Activated B cell treated with CpG ODN at 0.5 μM for 24 hours (primary cell): ENCODE data around the gene ARF6. TPM values are rescaled to one million over a fixed set of nuclear protein-coding genes. Genes with fewer than 3 reads are reported as not detected.

Experiments used
- ATAC-seq: fragments of 200-7000 bp; cut with Tn5 transposase; one replicate; pipeline ENCODE4 v1.10.0; 2021; ENCODE audit warnings: low read depth, mild to moderate bottlenecking, moderate library complexity
- CTCF ChIA-PET: fragments of 350-600 bp; sonication (Branson Sonifier 250); formaldehyde crosslinking; loops from one replicate; lab custom pipeline; 2021; ENCODE audit warnings: antibody characterized with exemption; lab: Charles Lee
- POLR2A ChIA-PET: fragments of 350-600 bp; sonication (Branson Sonifier 250); formaldehyde crosslinking; loops from one replicate; lab custom pipeline; 2021; ENCODE audit warnings: antibody characterized with exemption; lab: Charles Lee
- DNase-seq: peaks from one replicate; pipeline ENCODE4 v3.0.0; 2022
- H3K27ac Mint-ChIP-seq: one replicate; pipeline ENCODE4 v1.8.0; 2020; ENCODE audit warnings: mixed read lengths
- H3K27me3 Mint-ChIP-seq: one replicate; pipeline ENCODE4 v1.8.0; 2021; ENCODE audit warnings: mixed read lengths
- H3K36me3 Mint-ChIP-seq: one replicate; pipeline ENCODE4 v1.8.0; 2021; ENCODE audit warnings: low read depth, mixed read lengths
- H3K4me1 Mint-ChIP-seq: one replicate; pipeline ENCODE4 v1.8.0; 2021; ENCODE audit warnings: mixed read lengths
- H3K4me3 Mint-ChIP-seq: one replicate; pipeline ENCODE4 v1.8.0; 2020; ENCODE audit warnings: mild to moderate bottlenecking, mixed read lengths
- H3K9me3 Mint-ChIP-seq: one replicate; pipeline ENCODE4 v1.8.0; 2020; ENCODE audit warnings: mixed read lengths
- intact Hi-C: fragments of 100-400 bp; cut with micrococcal nuclease; formaldehyde crosslinking; loops from one replicate; pipeline ENCODE4 v1.15.1; 2024
- total RNA-seq: library from RNA; stranded (reverse); gene quantifications from 2 replicates; pipeline ENCODE4 v1.2.3, GENCODE V29; 2022
- TF ChIP-seq, protein P1 (sequence below): fragments of 200-600 bp; IDR thresholded peaks from one replicate; pipeline ENCODE4 v1.8.0; 2022; ENCODE audit warnings: antibody characterized with exemption, mild to moderate bottlenecking

ARF6 gene
- total RNA-seq, 1 donor from 2014 or later, result 136 TPM

DNA sequence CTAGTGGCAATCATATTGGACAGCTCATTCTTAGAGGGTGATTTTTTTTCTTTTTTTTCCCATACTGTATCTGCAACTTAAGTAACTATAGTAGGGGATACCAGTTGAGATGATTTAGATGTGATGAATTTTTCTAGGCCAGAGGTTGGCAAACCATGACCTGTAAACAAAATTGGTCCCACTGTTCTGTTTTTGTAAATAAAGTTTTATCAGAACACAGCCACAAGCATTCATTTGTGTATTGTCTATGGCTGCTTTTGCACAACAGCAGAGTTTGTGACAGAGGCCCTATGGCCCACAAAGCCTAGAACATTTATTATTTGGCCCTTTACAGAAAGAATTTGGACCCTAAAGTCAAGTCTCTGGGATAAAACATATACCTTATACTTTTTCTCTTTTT is 11.4 kb downstream of the ARF6 start:
- TF ChIP-seq, protein P1, sequence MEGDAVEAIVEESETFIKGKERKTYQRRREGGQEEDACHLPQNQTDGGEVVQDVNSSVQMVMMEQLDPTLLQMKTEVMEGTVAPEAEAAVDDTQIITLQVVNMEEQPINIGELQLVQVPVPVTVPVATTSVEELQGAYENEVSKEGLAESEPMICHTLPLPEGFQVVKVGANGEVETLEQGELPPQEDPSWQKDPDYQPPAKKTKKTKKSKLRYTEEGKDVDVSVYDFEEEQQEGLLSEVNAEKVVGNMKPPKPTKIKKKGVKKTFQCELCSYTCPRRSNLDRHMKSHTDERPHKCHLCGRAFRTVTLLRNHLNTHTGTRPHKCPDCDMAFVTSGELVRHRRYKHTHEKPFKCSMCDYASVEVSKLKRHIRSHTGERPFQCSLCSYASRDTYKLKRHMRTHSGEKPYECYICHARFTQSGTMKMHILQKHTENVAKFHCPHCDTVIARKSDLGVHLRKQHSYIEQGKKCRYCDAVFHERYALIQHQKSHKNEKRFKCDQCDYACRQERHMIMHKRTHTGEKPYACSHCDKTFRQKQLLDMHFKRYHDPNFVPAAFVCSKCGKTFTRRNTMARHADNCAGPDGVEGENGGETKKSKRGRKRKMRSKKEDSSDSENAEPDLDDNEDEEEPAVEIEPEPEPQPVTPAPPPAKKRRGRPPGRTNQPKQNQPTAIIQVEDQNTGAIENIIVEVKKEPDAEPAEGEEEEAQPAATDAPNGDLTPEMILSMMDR, result no peak
- DNase-seq, result no peak
- intact Hi-C loops, result no loop called here
- Mint-ChIP-seq H3K4me1 (peaks cover 46% of the 10 kb centered on the region), H3K4me3 (no peak overlapping the region), H3K27me3 (no peaks in the 10 kb centered on the region), H3K27ac (no peak overlapping the region), H3K9me3 (no peaks in the 10 kb centered on the region), H3K36me3 (peaks cover 2% of the 10 kb centered on the region)
- CTCF ChIA-PET, result no interaction called here
- POLR2A ChIA-PET, result interaction anchor here (0.7 to 1.3 kb wide), 3 partner anchors 8 to 194 kb away, joined by 3 to 5 read pairs (median 4); no protein-coding TSS in a partner anchor
- no peak for ATAC-seq

DNA sequence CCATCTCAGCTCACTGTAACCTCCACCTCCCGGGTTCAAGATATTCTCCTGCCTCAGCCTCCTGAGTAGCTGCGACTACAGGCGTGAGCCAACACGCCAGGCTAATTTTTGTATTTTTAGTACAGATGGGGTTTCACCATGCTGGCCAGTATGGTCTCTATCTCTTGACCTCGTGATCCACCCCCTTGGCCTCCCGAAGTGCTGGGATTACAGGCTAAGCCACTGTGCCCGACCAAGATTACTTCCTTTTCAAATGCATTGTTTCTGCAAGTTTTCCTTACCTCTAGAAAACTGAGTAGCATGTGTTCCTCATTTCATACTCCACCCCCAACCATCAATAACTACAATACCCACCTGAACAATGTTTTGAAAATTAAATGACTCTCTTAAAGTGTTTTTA is 13.1 kb downstream of the ARF6 start:
- Mint-ChIP-seq H3K4me1 (peaks cover 39% of the 10 kb centered on the region), H3K36me3 (peaks cover 2% of the 10 kb centered on the region), H3K27ac (peak overlapping the region; percentile 36), H3K9me3 (no peaks in the 10 kb centered on the region), H3K27me3 (no peaks in the 10 kb centered on the region), H3K4me3 (peak overlapping the region; percentile 53)
- intact Hi-C loops, result loop anchor here (1.0 kb wide), 1 partner anchor 11 kb away; no protein-coding TSS in a partner anchor
- DNase-seq (no peak), ATAC-seq (no peak)
- ChIA-PET POLR2A (interaction anchor here (0.6 to 2.4 kb wide), 16 partner anchors 10 to 166 kb away, joined by 3 to 13 read pairs (median 4); partner anchors contain the start of gene ARF6), CTCF (interaction anchor here (1.3 kb wide), 1 partner anchor 97 kb away, joined by 4 read pairs; no protein-coding TSS in a partner anchor)
- TF ChIP-seq, protein P1, result no peak

DNA sequence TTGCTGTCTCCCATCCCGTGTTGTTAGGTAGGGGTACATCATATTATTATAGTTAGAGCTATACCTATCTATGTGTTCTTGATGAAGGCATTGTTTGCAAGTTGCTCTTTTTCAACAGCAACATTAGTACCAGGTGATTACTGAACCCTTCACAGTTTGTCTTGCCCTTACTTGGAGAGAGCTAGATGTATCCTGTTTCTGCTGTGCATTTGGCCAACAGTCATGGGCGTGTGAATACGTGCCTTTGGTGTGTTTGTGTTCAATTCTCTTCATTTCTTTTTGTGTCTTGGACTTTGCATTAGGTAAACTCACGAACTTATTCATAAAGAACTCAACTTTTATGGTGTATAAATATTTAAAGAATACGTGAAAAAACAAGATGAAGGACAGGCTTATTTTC is 14.3 kb downstream of the ARF6 start:
- Mint-ChIP-seq H3K27ac (peak overlapping the region; percentile 80), H3K9me3 (no peaks in the 10 kb centered on the region), H3K36me3 (peaks cover 1% of the 10 kb centered on the region), H3K4me1 (peaks cover 38% of the 10 kb centered on the region), H3K4me3 (peak overlapping the region; percentile 58), H3K27me3 (no peaks in the 10 kb centered on the region)
- intact Hi-C loops, result loop anchor here (1.0 kb wide), 1 partner anchor 14 kb away; no protein-coding TSS in a partner anchor
- TF ChIP-seq, protein P1, result no peak
- ChIA-PET CTCF (no interaction called here), POLR2A (interaction anchor here (0.8 to 2.0 kb wide), 13 partner anchors 10 to 155 kb away, joined by 3 to 9 read pairs (median 5); partner anchors contain the start of gene ARF6)
- ATAC-seq, result no peak
- DNase-seq, result no peak

DNA sequence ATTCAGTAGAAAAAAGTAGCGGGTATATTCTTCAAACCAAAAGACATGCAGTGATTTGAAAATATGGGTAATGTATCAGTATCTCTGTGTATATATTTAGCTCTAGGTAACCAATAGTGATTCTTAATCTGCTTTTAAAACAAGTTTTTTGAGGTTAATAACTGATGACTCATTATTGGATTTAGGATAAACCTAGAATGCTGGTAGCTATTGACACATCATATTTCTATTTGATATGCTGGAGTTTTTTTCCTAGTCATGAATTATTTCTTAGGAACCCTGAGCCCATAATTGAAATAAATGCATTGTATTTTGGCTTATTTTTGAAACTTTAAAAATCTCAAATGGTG is 15.5 kb downstream of the ARF6 start:
- ATAC-seq (no peak), DNase-seq (no peak)
- intact Hi-C loops, result no loop called here
- no peaks in the 10 kb centered on the region for H3K36me3 Mint-ChIP-seq
- no peaks in the 10 kb centered on the region for H3K27me3 Mint-ChIP-seq
- no peaks in the 10 kb centered on the region for H3K9me3 Mint-ChIP-seq
- TF ChIP-seq, protein P1, result no peak
- peak overlapping the region; percentile 24 for H3K27ac Mint-ChIP-seq
- ChIA-PET POLR2A (interaction anchor here (0.6 to 2.0 kb wide), 7 partner anchors 12 to 175 kb away, joined by 3 to 8 read pairs (median 4); no protein-coding TSS in a partner anchor), CTCF (no interaction called here)
- peaks cover 37% of the 10 kb centered on the region for H3K4me1 Mint-ChIP-seq
- no peak overlapping the region for H3K4me3 Mint-ChIP-seq

DNA sequence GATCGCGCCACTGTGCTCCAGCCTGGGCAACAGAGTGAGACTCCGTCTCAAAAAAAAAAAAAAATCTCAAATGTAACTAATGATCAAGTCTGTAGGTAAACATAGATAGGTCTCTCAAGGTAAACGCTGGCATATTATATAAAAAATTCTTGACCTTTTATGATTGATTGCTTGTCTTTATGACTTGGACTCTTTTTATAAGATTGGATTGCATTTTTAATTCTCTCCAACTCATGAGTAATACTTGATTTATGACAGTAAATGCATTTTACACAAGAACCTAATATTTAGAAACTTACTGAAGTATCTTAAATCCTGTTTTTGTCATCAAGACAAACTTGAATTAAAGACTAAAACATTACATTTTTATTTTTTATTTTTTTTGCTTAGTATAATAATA is 16.1 kb downstream of the ARF6 start:
- POLR2A ChIA-PET, result interaction anchor here (0.9 to 1.5 kb wide), 2 partner anchors 11 to 25 kb away, joined by 4 read pairs; no protein-coding TSS in a partner anchor
- TF ChIP-seq, protein P1, result no peak
- peaks cover 37% of the 10 kb centered on the region for H3K4me1 Mint-ChIP-seq
- DNase-seq, result no peak
- H3K4me3 Mint-ChIP-seq, result no peak overlapping the region
- H3K27ac Mint-ChIP-seq, result no peak overlapping the region
- no peaks in the 10 kb centered on the region for H3K36me3 Mint-ChIP-seq
- CTCF ChIA-PET, result no interaction called here
- no peaks in the 10 kb centered on the region for H3K27me3 Mint-ChIP-seq
- no peak for ATAC-seq
- no peaks in the 10 kb centered on the region for H3K9me3 Mint-ChIP-seq
- intact Hi-C loops, result no loop called here
